Prostate gland (tissue), 2 donors: ENCODE results near the gene USP25. TPM values are rescaled to one million over a fixed set of nuclear protein-coding genes. Genes with fewer than 3 reads are reported as not detected.

Experiments
- DNase-seq: peaks from one replicate; pipeline ENCODE4 v3.0.0-alpha.2; 2019; ENCODE audit warnings: low spot score
- H3K27ac ChIP-seq, 2 donors: fragments of 200-600 bp; sonication (generic); 2 replicates each; pipeline ENCODE4 v1.5.1; 2017 to 2019
- H3K27me3 ChIP-seq: fragments of 200-600 bp; sonication (generic); replicated peaks from 2 replicates; pipeline ENCODE4 v1.5.1; 2019; ENCODE audit not compliant: insufficient read depth
- H3K36me3 ChIP-seq, 2 donors: fragments of 200-600 bp; sonication (generic); 1 replicate in 1 of 2; 2 replicates in 1 of 2; pipeline versions ENCODE4 v1.5.1 to v1.8.1; 2017 to 2019
- H3K4me1 ChIP-seq: fragments of 200-600 bp; sonication (generic); replicated peaks from 2 replicates; pipeline ENCODE4 v1.5.1; 2019
- H3K4me3 ChIP-seq, 2 donors: fragments of 200-600 bp; sonication (generic); 2 replicates each; pipeline ENCODE4 v1.5.1; 2017 to 2019
- H3K9me3 ChIP-seq: fragments of 200-600 bp; sonication (generic); 2 replicates; pipeline ENCODE4 v1.5.1; 2017
- CTCF ChIP-seq, 4 experiments: fragments of 200-600 bp in 2 of 4; fragments of 450-650 bp in 2 of 4; sonication (generic) in 2 of 4; IDR thresholded peaks; 1 replicate in 3 of 4; 2 replicates in 1 of 4; pipeline ENCODE4 v1.5.1; 2016 to 2019; ENCODE audit warnings: antibody characterized with exemption in 4 of 4, mild to moderate bottlenecking in 2 of 4, moderate library complexity in 2 of 4
- POLR2A ChIP-seq: fragments of 450-650 bp; IDR thresholded peaks from one replicate; pipeline ENCODE4 v1.6.1; 2016; ENCODE audit warnings: antibody characterized with exemption, mild to moderate bottlenecking
- POLR2AphosphoS5 ChIP-seq: sonication (generic); formaldehyde crosslinking; IDR thresholded peaks from one replicate; pipeline ENCODE4 v1.6.1; 2017; ENCODE audit warnings: antibody characterized with exemption
- WGBS: methylation state at CpG from one replicate; pipeline ENCODE4 v1.1.5; 2018; 5-methylcytosine and 5-hydroxymethylcytosine counted together
- intact Hi-C: fragments of 100-400 bp; cut with DNase I; formaldehyde crosslinking; loops from one replicate; pipeline ENCODE4 v1.14.2; 2022
- total RNA-seq, 2 donors: library from RNA; depleted of rRNA; stranded (reverse); fragments of >200 nt; gene quantifications; one replicate each; pipeline ENCODE4 v1.1.0, GENCODE V29; 2016

The USP25 gene
- total RNA-seq, 2 donors from 2014 or later, result 30.4 to 49.3 TPM

- intact Hi-C loops, result no loop called here
- H3K9me3 ChIP-seq, result no peaks in the 10 kb centered on the region
- no peak overlapping the region for H3K27ac ChIP-seq
- DNase-seq, result no peak
- no peaks in the 10 kb centered on the region for H3K4me1 ChIP-seq
- no peaks in the 10 kb centered on the region for H3K36me3 ChIP-seq
- TF ChIP-seq POLR2AphosphoS5, result no peak
- H3K27me3 ChIP-seq, result no peaks in the 10 kb centered on the region
- 84% methylated on average over 1 of the region's 1 CpG for WGBS
- no peak overlapping the region for H3K4me3 ChIP-seq
Measured at GRCh38 chr21:15701830-15702229, 28.0 kb upstream of the USP25 start.

GRCh38 chr21:15703932-15704331, 25.9 kb upstream of the USP25 start:
- intact Hi-C loops, result no loop called here
- TF ChIP-seq POLR2A (no peak), CTCF (IDR thresholded peaks at IDR 0.05) (no peak), POLR2AphosphoS5 (no peak)
- Histone ChIP-seq H3K27ac (no peak overlapping the region), H3K36me3 (no peaks in the 10 kb centered on the region), H3K27me3 (no peaks in the 10 kb centered on the region), H3K4me1 (no peaks in the 10 kb centered on the region), H3K9me3 (no peaks in the 10 kb centered on the region), H3K4me3 (no peak overlapping the region)
- DNase-seq, result no peak
- WGBS, result 84% methylated on average over 2 of the region's 2 CpGs

- Histone ChIP-seq H3K27me3 (no peaks in the 10 kb centered on the region), H3K36me3 (no peaks in the 10 kb centered on the region), H3K27ac (no peak overlapping the region), H3K9me3 (no peaks in the 10 kb centered on the region), H3K4me1 (no peaks in the 10 kb centered on the region), H3K4me3 (no peak overlapping the region)
- no peak for TF ChIP-seq POLR2A
- peak; percentile 72 for TF ChIP-seq POLR2AphosphoS5
- intact Hi-C loops, result no loop called here
- DNase-seq, result peak; percentile 50
- whole genome bisulfite sequencing, result 20% methylated on average over 3 of the region's 3 CpGs
Measured at GRCh38 chr21:15706696-15707095, 23.1 kb upstream of the USP25 start.

- DNase-seq, result no peak
- intact Hi-C loops, result no loop called here
- Histone ChIP-seq H3K36me3 (no peaks in the 10 kb centered on the region), H3K4me3 (no peak overlapping the region), H3K27me3 (no peaks in the 10 kb centered on the region), H3K9me3 (no peaks in the 10 kb centered on the region), H3K27ac (no peak overlapping the region), H3K4me1 (no peaks in the 10 kb centered on the region)
- no peak for TF ChIP-seq CTCF (IDR thresholded peaks at IDR 0.05)
- no peak for TF ChIP-seq POLR2A
- no peak for TF ChIP-seq POLR2AphosphoS5
- WGBS, result 58% methylated on average over 1 of the region's 1 CpG
Measured at GRCh38 chr21:15713412-15713811, 16.4 kb upstream of the USP25 start.

- intact Hi-C loops, result no loop called here
- TF ChIP-seq CTCF (IDR thresholded peaks at IDR 0.05), result no peak
- no peak for TF ChIP-seq POLR2A
- no peak for TF ChIP-seq POLR2AphosphoS5
- no peak for DNase-seq
Measured at GRCh38 chr21:15718711-15719110, 11.1 kb upstream of the USP25 start.

GRCh38 chr21:15719976-15720375, 9.8 kb upstream of the USP25 start:
- Histone ChIP-seq H3K4me3 (no peak overlapping the region), H3K4me1 (no peaks in the 10 kb centered on the region), H3K9me3 (no peaks in the 10 kb centered on the region), H3K27me3 (no peaks in the 10 kb centered on the region), H3K36me3 (no peaks in the 10 kb centered on the region), H3K27ac (no peak overlapping the region)
- WGBS, result 97% methylated on average over 4 of the region's 4 CpGs
- intact Hi-C loops, result no loop called here
- DNase-seq, result no peak
- TF ChIP-seq POLR2AphosphoS5, result no peak
- TF ChIP-seq POLR2A, result no peak

More at GRCh38 chr21:15718711-15719110, 11.1 kb upstream of the USP25 start:
- Histone ChIP-seq H3K9me3 (no peaks in the 10 kb centered on the region), H3K4me1 (no peaks in the 10 kb centered on the region), H3K27me3 (no peaks in the 10 kb centered on the region), H3K36me3 (no peaks in the 10 kb centered on the region), H3K4me3 (no peak overlapping the region), H3K27ac (no peak overlapping the region)
